Head of caudate nucleus (tissue), 42 donors: Measurements from ENCODE around the gene PNKP.

ENCODE experiments used
- DNase-seq, 42 donors: peaks; one replicate each; pipeline versions ENCODE4 v3.0.0 to v3.0.0-alpha.2; 2020 to 2021; ENCODE audit warnings: mixed read lengths in 7 of 42
- intact Hi-C: fragments of 100-400 bp; cut with DNase I; formaldehyde crosslinking; loops from one replicate; pipeline ENCODE4 v1.15.0; 2022

Gene PNKP

DNA sequence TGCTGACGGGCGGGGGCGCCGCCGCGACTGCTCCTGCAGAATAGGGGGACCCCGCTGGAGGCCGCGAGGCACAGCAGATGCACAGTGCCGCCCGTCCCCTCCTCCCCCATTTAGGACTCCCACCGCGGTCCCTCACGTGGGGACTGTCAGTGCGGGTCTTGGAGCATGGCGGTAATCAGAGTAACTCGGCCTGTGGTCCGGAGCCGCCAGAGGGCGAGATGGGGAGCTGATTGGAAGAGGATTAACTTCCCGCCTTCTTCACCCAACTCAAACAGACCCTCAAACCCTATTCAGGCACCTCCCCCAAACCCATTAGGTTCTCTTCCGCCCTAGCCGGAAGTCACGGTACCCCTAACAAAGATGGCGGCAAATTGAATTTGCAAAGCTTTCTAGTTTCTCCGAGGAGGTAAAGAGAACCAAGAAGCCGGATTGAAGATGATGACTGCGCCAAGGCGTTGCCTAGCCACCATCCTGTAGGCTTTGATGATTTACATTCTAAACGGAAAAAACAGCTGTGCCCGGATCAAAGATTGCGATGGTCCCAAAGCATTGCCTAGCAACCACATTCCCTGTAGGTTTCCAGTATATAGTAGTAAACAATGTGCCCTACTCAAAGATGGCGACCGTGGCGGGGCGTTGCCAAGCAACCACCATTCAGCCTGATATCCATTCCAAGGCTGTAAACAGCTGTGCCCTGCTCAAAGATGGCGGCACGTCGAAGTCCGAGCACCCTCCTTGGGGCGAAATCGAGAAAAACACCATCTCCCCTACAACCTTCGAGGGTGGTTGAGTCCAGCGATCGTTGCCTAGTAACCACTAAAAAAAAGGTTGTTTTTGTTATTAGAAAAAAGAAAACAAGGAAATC, 54.1 kb downstream of the PNKP start, which contains the start of gene FUZ:
Gene FUZ, minus strand, starts transcription at position 296 of the 865 bp plus-strand sequence. Its CDS starts 186 bp downstream, at position 110.
- intact Hi-C loops = loop anchor here (5.0 kb wide), 1 partner anchor 46 kb away; the partner anchor contains the start of gene AP2A1
- peak; percentile 95 to 99 (median 98) for DNase-seq

DNA sequence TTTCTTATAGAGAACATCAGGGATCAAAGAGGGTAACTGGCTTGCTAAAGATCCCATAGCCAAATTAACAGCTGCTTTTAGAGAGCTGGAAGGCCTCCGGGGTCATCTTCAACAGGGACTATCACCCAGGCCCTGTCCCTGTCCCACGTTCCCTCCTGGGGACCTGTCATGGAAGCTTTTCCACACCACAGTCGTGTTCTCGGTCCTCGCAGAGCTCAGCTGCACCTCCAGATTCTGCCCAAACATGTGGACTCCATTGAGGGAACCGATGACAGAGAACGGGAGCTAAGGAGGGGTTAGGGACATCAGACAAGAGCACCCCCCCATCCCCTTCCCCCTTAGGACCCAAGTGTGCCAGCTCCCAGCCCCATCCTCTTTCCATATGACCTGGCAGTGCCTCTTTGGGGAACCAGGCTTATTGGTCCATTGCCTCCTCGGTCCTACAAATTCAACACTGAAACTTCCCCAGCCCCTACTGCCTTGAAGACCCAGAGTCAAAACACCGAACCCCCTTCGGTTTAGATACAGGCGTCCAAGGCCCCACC, 54.9 kb downstream of the PNKP start:
- intact Hi-C loops = loop anchor here (5.0 kb wide), 1 partner anchor 45 kb away; the partner anchor contains the start of gene AP2A1
- DNase-seq = no peak

DNA sequence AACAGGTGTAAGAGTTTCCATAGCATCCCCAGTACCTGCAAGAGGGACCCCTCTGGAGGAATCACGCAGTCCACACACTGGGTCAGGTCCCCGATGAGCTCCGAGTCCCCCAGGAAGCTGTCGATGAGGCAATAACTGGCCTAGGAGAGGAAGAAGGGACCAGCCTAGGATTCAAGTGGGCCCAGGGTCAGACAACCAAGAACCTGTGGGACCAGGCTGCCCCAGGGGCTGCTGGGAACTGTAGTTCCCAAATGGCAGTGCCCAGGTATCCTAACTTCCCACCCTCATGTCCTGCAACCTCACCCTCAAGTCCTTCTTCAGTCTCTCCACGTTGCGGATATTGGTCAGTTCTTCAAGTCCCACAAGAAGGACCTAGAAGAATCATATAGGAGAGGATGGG, 56.0 kb downstream of the PNKP start:
- DNase-seq = no peak
- intact Hi-C loops = loop anchor here (5.0 kb wide), 1 partner anchor 44 kb away; the partner anchor contains the start of gene AP2A1
